Epithelial cell of proximal tubule (primary cell): ENCODE data around the gene ZNF32. TPM values are rescaled to one million over a fixed set of nuclear protein-coding genes. Genes with fewer than 3 reads are reported as not detected.
A peak's percentile ranks its signal among the peaks of the same experiment; 100 is the strongest.

Experiments used
- DNase-seq: peaks from one replicate; pipeline ENCODE4 v3.0.0-alpha.2; 2011; ENCODE audit warnings: low read depth
- H3K4me3 ChIP-seq: 2 replicates; pipeline ENCODE4 v1.5.1; 2011; ENCODE audit warnings: low read depth, mild to moderate bottlenecking, low read length
- total RNA-seq: library from RNA; depleted of rRNA; stranded (reverse); fragments of >200 nt; gene quantifications from 2 replicates; pipeline ENCODE4 v1.2.3, GENCODE V29; 2015
- TF ChIP-seq, protein P1 (sequence below): conservative IDR thresholded peaks from 2 replicates; pipeline ENCODE4 v1.5.1; 2012; ENCODE audit warnings: low read depth, mild to moderate bottlenecking, low read length

ZNF32 gene
- total RNA-seq, 1 donor from 2014 or later, result 32.1 TPM

DNA sequence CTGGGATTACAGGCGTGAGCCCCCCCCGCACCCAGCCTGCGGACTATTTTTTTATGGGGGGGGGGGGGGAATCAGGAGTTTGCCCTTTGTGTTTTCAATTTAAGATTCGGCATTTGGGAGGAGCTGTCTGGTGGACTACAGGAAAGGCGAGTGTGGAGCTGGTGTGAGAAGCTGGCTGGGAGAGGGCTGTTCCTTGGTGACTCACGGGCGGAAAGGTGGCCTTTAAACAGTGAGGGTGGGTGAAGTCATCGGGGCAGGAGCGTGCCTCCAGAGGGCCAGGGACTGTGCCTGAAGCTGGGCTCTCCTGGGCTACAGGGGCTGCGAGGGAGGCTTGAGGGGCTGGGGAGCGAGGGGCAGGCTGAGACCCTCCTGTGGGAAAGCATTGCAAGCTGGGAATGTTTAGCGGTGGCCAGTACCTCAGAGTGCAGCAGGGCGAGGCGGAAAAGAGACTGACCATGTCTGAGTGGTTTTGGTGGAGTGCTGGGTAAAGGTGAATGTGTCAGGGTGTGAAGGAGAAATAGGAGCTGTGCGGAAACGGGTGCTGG, 39.7 kb upstream of the ZNF32 start:
- no peak for DNase-seq
- TF ChIP-seq, protein P1, sequence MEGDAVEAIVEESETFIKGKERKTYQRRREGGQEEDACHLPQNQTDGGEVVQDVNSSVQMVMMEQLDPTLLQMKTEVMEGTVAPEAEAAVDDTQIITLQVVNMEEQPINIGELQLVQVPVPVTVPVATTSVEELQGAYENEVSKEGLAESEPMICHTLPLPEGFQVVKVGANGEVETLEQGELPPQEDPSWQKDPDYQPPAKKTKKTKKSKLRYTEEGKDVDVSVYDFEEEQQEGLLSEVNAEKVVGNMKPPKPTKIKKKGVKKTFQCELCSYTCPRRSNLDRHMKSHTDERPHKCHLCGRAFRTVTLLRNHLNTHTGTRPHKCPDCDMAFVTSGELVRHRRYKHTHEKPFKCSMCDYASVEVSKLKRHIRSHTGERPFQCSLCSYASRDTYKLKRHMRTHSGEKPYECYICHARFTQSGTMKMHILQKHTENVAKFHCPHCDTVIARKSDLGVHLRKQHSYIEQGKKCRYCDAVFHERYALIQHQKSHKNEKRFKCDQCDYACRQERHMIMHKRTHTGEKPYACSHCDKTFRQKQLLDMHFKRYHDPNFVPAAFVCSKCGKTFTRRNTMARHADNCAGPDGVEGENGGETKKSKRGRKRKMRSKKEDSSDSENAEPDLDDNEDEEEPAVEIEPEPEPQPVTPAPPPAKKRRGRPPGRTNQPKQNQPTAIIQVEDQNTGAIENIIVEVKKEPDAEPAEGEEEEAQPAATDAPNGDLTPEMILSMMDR, result no peak
- H3K4me3 ChIP-seq, result no peak overlapping the region

DNA sequence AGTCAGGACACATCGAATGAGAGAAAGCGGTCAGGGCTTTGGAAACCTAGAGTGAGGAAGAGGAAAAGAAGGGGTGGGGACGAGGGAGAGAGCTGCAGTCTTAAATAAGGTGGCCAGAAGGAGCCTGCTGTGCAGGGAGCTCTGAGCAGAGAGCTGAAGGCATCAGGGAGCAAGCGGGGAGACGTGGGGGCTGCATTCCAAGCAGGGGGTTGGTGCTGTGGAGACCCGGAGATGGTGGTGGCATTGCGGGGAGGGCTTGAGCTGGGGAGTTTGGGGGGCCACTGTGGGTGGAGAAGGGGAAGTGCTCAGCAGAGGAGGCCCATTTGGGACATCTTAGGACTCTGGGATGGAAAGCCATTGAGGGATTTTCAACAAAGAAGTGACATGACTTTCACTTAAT, 38.7 kb upstream of the ZNF32 start:
- DNase-seq, result no peak
- H3K4me3 ChIP-seq, result no peak overlapping the region
- TF ChIP-seq, protein P1, result no peak

DNA sequence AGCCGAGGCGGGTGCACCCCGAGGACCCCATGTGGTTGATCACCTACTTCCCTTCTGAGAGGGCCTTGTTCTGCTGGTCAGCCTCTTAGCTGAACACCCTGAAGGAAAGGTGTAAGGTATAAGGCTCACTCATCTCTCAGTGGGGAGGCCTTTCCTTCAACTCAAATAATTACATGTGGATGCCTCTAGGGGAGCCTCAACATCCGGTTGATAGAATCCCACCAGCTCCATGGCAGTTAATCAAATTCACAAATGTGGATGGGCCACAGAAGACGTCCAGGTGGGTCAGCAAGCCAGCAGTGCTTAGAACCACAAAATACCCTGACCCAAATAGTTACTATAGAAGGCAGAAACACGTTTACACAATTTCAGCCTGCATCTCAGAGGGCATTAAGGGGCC, 37.7 kb upstream of the ZNF32 start:
- H3K4me3 ChIP-seq, result no peak overlapping the region
- DNase-seq, result no peak
- TF ChIP-seq, protein P1, result peak; percentile 24

DNA sequence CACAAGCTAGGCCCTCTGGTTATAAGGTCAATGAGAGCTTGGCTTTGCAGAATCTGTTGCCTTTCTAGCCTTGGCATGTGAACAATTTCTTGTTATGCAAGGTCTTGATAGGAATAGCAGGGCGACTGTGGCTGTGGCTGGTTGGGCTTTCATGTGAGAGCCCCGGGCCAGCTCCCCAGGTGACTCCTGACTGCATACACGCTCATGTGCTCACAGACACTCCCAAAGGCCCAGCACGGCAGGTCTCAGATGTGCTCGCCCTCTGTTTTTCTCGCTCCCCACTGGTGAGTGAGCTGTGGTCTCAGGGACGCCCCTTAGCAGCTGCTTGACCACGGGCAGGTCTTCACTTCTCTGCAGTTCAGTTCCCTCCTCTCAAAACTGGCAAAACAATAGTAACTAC, 37.1 kb upstream of the ZNF32 start:
- H3K4me3 ChIP-seq, result no peak overlapping the region
- DNase-seq, result no peak
- TF ChIP-seq, protein P1, result no peak

DNA sequence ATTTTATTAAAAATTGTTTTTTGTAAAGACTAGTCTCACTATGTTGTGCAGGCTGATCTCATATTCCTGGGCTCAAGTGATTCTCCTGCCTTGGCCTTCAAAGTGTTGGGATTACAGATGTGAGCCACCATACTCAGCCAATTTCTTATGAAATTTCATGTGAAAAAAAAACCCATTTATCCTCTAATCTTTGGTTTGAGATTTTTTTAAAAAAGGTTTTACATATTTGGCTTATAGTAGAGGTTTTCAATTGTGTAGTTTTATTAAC, 35.5 kb upstream of the ZNF32 start:
- no peak for DNase-seq
- TF ChIP-seq, protein P1, result no peak
- no peak overlapping the region for H3K4me3 ChIP-seq

DNA sequence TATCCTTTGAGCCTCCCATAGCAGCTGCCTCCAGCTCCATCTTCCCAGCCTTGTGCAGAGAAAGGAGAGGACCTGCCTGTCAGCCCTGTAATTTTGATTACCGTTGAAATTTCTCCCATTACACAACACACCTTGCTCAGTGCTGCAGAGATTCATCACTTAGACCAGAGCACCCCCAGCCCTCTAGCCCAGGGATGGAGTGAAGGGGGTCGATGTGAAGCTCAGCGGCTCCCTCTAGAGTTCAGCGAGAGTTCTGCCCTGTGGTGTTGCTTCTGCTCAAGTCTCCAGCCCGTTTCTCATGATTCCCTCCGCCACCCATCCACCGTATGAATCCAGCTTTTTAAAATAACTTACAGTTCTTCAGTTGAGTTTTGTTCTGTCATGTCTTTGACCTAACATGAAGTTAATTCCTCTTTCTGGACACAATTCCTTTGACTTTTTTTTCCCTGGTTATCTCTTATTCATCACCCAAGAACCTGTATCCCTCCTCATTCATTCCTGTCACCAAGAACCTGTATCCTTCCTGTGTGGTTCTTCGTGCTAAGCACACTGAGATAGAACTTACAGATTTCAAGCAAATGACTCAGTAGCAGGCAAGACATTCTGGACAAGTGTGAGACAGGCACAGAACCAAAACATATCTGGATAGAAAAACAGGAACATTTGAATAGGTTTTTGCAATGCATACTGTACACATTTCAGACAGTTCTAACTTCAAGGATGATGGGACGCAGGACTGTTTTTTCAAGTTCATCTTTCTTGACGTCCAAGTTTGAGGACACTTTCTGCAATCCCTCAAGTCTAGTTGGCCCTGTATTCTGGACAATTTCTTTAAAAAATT, 35.0 kb upstream of the ZNF32 start:
- TF ChIP-seq, protein P1, result peak; percentile 72
- H3K4me3 ChIP-seq, result no peak overlapping the region
- no peak for DNase-seq

DNA sequence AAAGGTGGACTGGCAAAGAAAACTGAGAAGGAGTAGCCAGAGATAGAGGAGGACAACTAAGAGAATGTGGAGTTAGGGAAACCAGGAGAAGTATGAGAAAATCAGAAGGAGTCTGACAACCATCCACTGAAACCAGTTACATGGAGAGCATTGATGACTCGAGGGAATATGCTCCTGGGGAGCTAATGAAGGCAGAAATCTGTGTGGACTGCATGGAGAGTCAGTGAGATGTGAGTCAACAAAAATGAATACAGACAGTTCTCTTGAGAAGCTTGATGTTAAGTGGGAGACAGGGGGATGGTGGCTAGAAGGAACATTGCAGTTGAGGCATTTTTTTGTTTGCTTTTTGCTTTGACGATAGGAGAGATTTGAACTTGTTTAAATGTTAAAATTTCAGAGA, 34.3 kb upstream of the ZNF32 start:
- DNase-seq, result no peak
- no peak overlapping the region for H3K4me3 ChIP-seq
- TF ChIP-seq, protein P1, result no peak
